Ishikawa (cell line): Measurements from ENCODE around the gene SMIM1.

Experiments used
- CEBPB ChIP-seq: IDR thresholded peaks from 2 replicates; pipeline ENCODE4 v1.6.1; 2012
- CREB1 ChIP-seq: IDR thresholded peaks from 2 replicates; pipeline ENCODE4 v1.6.1; 2012; ENCODE audit warnings: low read depth
- EGR1 ChIP-seq: IDR thresholded peaks from 2 replicates; pipeline ENCODE4 v1.6.1; 2012
- EP300 ChIP-seq: IDR thresholded peaks from 2 replicates; pipeline ENCODE4 v1.6.1; 2012; ENCODE audit warnings: borderline replicate concordance
- FOXM1 ChIP-seq: IDR thresholded peaks from 2 replicates; pipeline ENCODE4 v1.6.1; 2012; ENCODE audit warnings: low read depth, borderline replicate concordance
- MAX ChIP-seq: IDR thresholded peaks from 2 replicates; pipeline ENCODE4 v1.6.1; 2012
- NFIC ChIP-seq: IDR thresholded peaks from 2 replicates; pipeline ENCODE4 v1.6.1; 2012
- RAD21 ChIP-seq: IDR thresholded peaks from 2 replicates; pipeline ENCODE4 v1.6.1; 2012; ENCODE audit warnings: low read depth
- REST ChIP-seq: IDR thresholded peaks from 2 replicates; pipeline ENCODE4 v1.6.1; 2012; ENCODE audit warnings: low read depth, mild to moderate bottlenecking
- TAF1 ChIP-seq: IDR thresholded peaks from 2 replicates; pipeline ENCODE4 v1.6.1; 2012; ENCODE audit warnings: low read depth, mild to moderate bottlenecking
- TCF12 ChIP-seq: IDR thresholded peaks from 2 replicates; pipeline ENCODE4 v1.6.1; 2012; ENCODE audit warnings: low read depth
- TEAD4 ChIP-seq: IDR thresholded peaks from 2 replicates; pipeline ENCODE4 v1.6.1; 2012
- USF1 ChIP-seq: IDR thresholded peaks from 2 replicates; pipeline ENCODE4 v1.6.1; 2012
- YY1 ChIP-seq: IDR thresholded peaks from 2 replicates; pipeline ENCODE4 v1.6.1; 2012; ENCODE audit warnings: low read depth
- ZBTB7A ChIP-seq: IDR thresholded peaks from 2 replicates; pipeline ENCODE4 v1.6.1; 2012; ENCODE audit warnings: low read depth

Gene SMIM1

GRCh38 chr1:3805038-3805437 lies 32.5 kb downstream of the SMIM1 start:
- TF ChIP-seq TAF1 (no peak), EGR1 (no peak)

GRCh38 chr1:3807769-3808168 lies 35.2 kb downstream of the SMIM1 start:
- no peak for TF ChIP-seq MAX
- no peak for TF ChIP-seq NFIC
- no peak for TF ChIP-seq EGR1
- no peak for TF ChIP-seq REST

GRCh38 chr1:3809680-3810079 lies 37.1 kb downstream of the SMIM1 start:
- no peak for TF ChIP-seq CREB1
- no peak for TF ChIP-seq CEBPB
- TF ChIP-seq REST = no peak
- TF ChIP-seq NFIC = no peak
- no peak for TF ChIP-seq RAD21
- TF ChIP-seq ZBTB7A = no peak
- TF ChIP-seq TAF1 = no peak
- no peak for TF ChIP-seq YY1
- no peak for TF ChIP-seq EGR1
- no peak for TF ChIP-seq TCF12
- TF ChIP-seq FOXM1 = no peak
- TF ChIP-seq USF1 = no peak
- TF ChIP-seq MAX = no peak

- no peak for TF ChIP-seq YY1
- no peak for TF ChIP-seq CREB1
- no peak for TF ChIP-seq TEAD4
- TF ChIP-seq EP300 = no peak
- TF ChIP-seq FOXM1 = no peak
Observed at GRCh38 chr1:3811595-3811911, 39.0 kb downstream of the SMIM1 start.

- no peak for TF ChIP-seq YY1
- no peak for TF ChIP-seq FOXM1
- no peak for TF ChIP-seq RAD21
- no peak for TF ChIP-seq REST
- no peak for TF ChIP-seq NFIC
Observed at GRCh38 chr1:3814065-3814464, 41.5 kb downstream of the SMIM1 start.

GRCh38 chr1:3814771-3815561 lies 42.4 kb downstream of the SMIM1 start:
- TF ChIP-seq TAF1 = no peak
- TF ChIP-seq TEAD4 = no peak
- TF ChIP-seq NFIC = no peak
- TF ChIP-seq USF1 = no peak
- no peak for TF ChIP-seq YY1
- no peak for TF ChIP-seq ZBTB7A
- no peak for TF ChIP-seq FOXM1
- TF ChIP-seq EGR1 = no peak
- no peak for TF ChIP-seq RAD21
- no peak for TF ChIP-seq REST
- TF ChIP-seq EP300 = no peak
- TF ChIP-seq TCF12 = no peak
- no peak for TF ChIP-seq MAX
- TF ChIP-seq CREB1 = no peak
- TF ChIP-seq CEBPB = no peak
